ENCODE measurements around the gene EIF3L. TPM values are rescaled to one million over a fixed set of nuclear protein-coding genes. Genes with fewer than 3 reads are reported as not detected.

Gene EIF3L
- total RNA-seq, 1 donor from 2014 or later: 383 TPM

DNA sequence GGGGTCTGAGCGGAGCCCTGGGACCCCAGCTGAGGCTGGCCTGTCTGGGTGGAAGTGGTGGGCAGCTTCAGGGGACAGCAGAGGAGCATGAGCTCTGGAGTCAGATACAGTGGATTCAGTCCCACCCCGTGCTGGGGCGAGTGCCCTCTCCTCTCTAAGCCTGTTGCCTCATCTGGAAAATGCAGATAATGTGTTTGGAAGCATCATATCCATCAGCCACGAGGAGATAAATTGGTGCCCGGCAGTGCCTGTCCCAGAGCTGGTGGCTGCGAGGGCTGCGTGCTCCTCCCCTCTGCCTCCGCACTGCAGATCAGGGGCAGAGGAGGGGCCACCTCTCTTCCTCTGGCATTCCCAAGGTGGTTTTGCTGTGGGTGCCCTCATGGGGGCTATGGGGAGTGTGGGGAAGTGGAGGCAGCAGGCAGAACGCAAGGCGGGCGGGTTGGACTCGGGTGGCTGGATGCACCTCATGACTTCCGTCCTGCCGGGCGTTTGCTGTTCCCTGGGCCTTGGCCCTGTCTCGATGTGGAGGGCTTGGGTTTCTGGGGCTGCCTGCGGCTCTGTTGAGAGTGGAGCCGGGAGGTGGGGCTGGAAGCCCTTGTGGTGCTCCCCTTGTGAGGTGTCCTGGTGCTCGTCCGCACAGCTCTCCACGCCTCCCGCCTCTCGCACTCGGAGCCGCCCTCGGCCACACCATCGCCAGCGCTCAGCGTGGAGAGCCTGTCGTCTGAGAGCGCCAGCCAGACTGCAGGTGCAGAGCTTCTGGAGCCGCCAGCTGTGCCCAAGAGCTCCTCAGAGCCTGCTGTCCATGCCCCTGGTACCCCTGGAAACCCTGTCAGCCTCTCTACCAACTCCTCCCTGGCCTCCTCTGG lies 77.8 kb downstream of the EIF3L start:
- no peak for DNase-seq (ENCODE audit: low spot score)

GRCh38 chr22:37927637-37927936 lies 78.4 kb downstream of the EIF3L start:
- no peak for DNase-seq (ENCODE audit: low spot score)

DNA sequence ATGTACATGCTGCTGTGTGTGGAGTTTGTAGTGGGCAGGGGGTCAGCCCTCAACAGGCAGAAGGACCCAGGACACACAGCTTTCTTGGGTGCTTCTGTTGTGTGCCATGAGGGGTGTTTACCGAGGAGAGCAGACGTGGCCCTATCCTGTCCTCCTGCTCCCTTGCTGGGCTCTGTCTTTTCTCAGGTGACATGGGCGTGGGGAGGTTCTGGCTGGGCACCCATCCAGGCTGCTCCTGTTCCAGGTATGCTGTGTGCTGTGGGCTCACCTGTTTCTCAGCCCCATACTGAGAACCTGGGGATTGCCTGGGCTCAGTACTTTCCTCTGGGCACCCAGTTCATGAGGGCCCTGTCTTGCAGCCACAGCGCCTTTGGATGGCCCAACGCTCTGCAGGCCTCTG lies 80.2 kb downstream of the EIF3L start:
- DNase-seq (ENCODE audit: low spot score): no peak

DNA sequence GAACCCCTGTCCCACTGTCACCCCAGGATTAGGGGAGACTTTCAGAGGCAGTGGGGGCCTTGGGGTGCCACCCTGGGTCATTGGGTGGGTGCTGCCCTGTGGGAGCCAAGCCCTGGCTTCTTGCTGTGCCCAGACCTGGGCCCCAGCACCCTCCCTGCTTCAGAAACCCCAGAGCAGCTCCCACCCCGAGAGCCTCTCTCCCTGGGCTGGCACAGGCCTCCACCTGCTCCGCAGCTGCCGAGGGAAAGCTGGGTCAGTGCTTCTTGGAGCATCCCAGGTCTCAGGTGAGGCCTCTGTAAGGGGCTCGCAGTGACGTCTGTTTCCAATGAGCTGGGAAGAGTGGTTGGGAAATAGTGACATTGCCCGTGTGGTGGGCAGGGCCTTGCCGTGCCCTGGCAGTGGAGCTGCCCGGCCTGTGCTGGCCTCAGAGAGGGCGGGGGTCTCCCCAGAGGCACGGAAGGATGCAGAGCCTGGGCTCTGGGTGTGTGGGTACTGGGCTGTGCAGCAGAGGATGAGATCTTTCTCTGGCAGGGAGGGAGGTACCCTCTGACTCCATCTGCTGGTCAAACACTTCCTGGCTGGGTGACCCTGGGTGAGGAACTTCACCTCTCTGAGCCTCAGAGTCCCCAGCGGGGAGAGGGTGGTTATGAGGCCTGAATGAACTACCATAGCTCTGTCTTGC lies 81.2 kb downstream of the EIF3L start:
- DNase-seq (ENCODE audit: low spot score): no peak

- no peak for DNase-seq (ENCODE audit: low spot score)
Measured at GRCh38 chr22:37930952-37931440, 81.8 kb downstream of the EIF3L start.

GRCh38 chr22:37931893-37932389 lies 82.7 kb downstream of the EIF3L start:
- no peak for DNase-seq (ENCODE audit: low spot score)

- no peak for DNase-seq (ENCODE audit: low spot score)
Measured at GRCh38 chr22:37932401-37932800, 83.2 kb downstream of the EIF3L start.

DNA sequence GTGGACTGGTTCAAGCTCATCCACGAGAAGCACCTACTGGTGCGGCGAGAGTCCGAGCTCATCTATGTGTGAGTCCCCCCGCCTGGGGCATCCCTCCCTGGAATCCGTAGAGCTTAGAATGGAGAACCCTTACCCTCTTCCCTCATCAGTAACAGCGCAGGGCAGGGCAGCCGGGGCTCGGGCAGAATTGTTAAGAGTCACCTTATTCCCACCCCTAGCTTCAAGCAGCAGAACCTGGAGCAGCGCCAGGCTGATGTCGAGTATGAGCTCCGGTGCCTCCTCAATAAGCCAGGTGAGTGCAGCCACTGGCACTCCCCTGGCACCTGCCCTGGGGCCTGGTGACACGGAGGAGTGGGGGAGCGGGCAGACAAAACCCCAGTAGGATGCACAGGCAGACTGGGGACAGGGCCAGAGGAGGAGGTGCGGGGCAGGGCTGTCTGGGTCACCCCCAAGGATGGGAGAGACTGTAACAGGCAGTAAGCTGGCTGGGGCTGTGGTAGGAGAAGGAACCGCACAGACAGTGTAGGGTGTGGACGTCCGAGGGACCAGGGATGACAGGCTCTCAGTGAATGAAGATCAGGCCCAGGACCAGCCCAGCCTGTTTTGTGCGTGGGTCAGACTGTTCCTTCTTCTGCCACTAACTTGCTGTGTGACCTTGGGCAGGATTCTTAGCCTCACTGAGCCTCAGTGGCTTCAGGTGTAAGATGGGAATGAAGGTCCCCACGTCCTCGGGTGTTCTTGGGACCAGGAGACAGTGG lies 83.8 kb downstream of the EIF3L start:
- DNase-seq (ENCODE audit: low spot score): no peak

DNA sequence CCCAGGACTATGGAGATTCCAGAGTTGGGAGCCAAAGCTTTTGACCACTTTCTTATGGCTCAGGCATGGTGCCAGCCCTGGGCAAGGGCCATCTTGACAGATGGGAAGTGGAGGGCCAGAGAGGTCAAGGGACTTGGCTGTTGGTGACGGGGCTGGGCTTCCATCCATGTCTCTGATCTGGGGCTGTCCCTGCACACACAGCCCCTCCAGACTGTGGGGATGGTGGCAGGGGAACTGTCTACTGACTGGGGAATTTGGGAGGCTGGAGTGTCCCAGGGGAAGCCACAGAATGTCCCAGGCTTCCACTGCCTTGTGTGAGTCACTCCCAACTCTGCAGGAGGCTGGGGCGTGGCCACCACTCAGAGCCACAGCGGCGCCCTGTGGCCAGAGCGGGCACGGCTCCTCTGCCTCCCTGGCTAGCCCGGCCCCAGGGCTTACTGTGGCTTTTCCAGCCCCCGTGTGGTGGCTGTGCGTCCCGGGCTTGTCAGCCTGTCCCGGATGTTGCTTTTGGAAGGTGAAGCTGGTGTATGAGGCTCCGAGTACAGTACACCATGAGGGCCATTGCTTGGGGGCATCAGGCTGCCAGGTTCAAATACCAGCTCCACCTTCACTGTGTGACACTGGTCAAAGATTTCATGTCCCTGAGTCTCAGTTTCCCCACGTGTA lies 84.6 kb downstream of the EIF3L start:
- DNase-seq (ENCODE audit: low spot score): peak; percentile 87

Other genes starting within 250 kb of the EIF3L start
- gene GGA1, start 240.6 kb upstream of the EIF3L start, total RNA-seq: 81.5 TPM
- 13.6 TPM for gene SH3BP1, start 209.8 kb upstream of the EIF3L start, total RNA-seq
- 12.1 TPM for gene PDXP, start 190.7 kb upstream of the EIF3L start, total RNA-seq
- 587 TPM for gene LGALS1, start 173.8 kb upstream of the EIF3L start, total RNA-seq
- gene NOL12, start 163.1 kb upstream of the EIF3L start, total RNA-seq: 27.1 TPM
- 119 TPM for gene TRIOBP, start 152.4 kb upstream of the EIF3L start, total RNA-seq
- 22.3 TPM for gene GCAT, start 41.5 kb upstream of the EIF3L start, total RNA-seq
- gene GALR3, start 26.0 kb upstream of the EIF3L start, total RNA-seq: 0.29 TPM
- 34.2 TPM for gene ANKRD54, start 5.1 kb upstream of the EIF3L start, total RNA-seq
- 55.1 TPM for gene MICALL1, start 56.9 kb downstream of the EIF3L start, total RNA-seq
- gene C22orf23, start 104.2 kb downstream of the EIF3L start, total RNA-seq: not detected
- 80.7 TPM for gene POLR2F, start 104.3 kb downstream of the EIF3L start, total RNA-seq
- gene SOX10, start 135.1 kb downstream of the EIF3L start, total RNA-seq: 5.1 TPM
- 49.0 TPM for gene PICK1, start 208.0 kb downstream of the EIF3L start, total RNA-seq
- gene SLC16A8, start 234.8 kb downstream of the EIF3L start, total RNA-seq: 0.35 TPM